Measurements from ENCODE around the gene C3orf20. TPM values are rescaled to one million over a fixed set of nuclear protein-coding genes. Genes with fewer than 3 reads are reported as not detected.
A peak's percentile ranks its signal among the peaks of the same experiment; 100 is the strongest.

C3orf20 gene
- total RNA-seq, 4 donors from 2014 or later, result not detected

DNA sequence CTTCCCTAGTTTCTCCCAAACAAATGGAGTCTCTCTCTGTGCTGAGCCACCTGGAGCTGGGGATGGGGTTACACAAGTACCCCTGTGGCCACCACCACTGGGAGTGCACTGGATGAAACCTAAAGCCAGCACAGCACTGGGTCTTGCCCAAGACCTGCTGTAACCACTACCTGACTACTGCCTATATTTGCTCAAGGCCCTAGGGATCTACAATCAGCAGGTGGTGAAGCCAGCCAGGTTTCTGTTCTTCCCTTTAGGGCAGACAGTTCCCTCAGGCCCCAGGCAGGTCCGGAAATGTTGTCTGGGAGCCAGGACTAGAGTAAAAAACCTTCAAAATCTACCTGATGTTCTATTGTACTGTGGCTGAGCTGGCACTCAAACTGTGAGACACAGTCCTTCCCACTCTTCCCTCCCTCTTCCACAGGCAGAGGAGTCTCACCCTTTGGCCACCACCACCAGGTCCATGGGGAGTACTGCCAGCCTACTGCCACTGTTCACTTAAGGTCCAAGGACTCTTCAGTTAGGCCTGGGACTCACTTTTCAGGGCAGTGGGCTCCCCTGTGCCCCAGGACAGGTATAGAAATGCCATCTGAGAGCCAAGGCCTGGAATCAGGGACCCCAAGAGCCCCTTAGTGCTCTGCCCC, 23.8 kb downstream of the C3orf20 start:
- DNase-seq (ENCODE audit: low spot score in 2 of 2), result peak in 1 of 2 donors; percentile 34
- 73 to 82% methylated on average over 1 of the region's 1 CpG for WGBS, 2 donors
- no peak for TF ChIP-seq POLR2A (IDR thresholded peaks at IDR 0.05)
- TF ChIP-seq, protein P1, sequence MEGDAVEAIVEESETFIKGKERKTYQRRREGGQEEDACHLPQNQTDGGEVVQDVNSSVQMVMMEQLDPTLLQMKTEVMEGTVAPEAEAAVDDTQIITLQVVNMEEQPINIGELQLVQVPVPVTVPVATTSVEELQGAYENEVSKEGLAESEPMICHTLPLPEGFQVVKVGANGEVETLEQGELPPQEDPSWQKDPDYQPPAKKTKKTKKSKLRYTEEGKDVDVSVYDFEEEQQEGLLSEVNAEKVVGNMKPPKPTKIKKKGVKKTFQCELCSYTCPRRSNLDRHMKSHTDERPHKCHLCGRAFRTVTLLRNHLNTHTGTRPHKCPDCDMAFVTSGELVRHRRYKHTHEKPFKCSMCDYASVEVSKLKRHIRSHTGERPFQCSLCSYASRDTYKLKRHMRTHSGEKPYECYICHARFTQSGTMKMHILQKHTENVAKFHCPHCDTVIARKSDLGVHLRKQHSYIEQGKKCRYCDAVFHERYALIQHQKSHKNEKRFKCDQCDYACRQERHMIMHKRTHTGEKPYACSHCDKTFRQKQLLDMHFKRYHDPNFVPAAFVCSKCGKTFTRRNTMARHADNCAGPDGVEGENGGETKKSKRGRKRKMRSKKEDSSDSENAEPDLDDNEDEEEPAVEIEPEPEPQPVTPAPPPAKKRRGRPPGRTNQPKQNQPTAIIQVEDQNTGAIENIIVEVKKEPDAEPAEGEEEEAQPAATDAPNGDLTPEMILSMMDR (IDR thresholded peaks at IDR 0.05), result no peak
- H3K4me3 ChIP-seq (ENCODE audit: low read depth, poor library complexity, severe bottlenecking), result no peak overlapping the region
- intact Hi-C loops (cut with DNase I; ENCODE audit: low total_unique reads), result no loop called here

DNA sequence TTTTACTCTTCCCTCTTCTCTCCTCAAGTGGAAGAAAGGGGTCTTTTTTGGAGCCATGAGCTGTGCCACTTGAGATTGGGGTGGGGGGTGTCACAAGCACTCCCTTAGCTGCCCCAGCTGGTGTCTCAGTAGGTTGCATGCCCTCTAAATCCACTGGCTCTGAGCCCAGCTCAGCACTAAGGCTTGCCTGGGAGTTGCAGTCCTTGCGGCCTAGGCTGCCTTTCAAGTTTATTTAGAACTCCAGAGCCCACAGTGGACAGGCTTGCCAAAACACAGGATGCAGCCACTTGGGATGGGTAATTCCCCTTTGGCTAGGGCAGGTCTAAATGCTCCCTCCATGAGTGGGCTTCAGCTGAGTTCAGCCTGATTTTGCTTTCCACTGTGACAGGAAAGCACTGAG, 24.7 kb downstream of the C3orf20 start:
- DNase-seq (ENCODE audit: low spot score in 2 of 2), result peak in 1 of 2 donors; percentile 46
- no peak overlapping the region for H3K4me3 ChIP-seq (ENCODE audit: low read depth, poor library complexity, severe bottlenecking)
- intact Hi-C loops (cut with DNase I; ENCODE audit: low total_unique reads), result no loop called here
- TF ChIP-seq, protein P1 (IDR thresholded peaks at IDR 0.05), result no peak
- WGBS, 2 donors, result 53 to 83% methylated on average over 1 of the region's 1 CpG

DNA sequence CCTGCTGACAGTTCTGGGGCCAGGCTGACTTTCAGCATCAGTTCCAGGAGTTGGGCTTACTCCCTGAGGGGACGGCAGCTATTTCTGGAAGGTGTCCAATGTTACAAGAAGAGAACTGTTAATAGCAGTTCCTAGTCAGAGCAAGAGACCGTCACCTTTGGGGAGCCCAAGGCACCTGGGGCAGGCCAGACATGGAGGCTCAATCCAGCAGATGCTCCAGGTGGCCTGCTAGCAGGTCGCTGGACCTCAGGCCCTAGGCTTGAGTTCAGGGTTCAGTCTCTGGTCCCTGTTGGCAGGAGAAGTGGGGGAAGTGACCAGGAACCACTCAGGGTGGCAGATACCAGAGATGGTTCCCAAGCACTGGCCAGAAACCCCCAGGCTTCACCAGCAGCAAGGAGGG, 25.9 kb downstream of the C3orf20 start:
- WGBS, 2 donors, result 70 to 73% methylated on average over 3 of the region's 3 CpGs
- DNase-seq (ENCODE audit: low spot score in 2 of 2), result no peak
- TF ChIP-seq, protein P1 (IDR thresholded peaks at IDR 0.05), result no peak
- no peak for TF ChIP-seq POLR2A (IDR thresholded peaks at IDR 0.05)
- intact Hi-C loops (cut with DNase I; ENCODE audit: low total_unique reads), result no loop called here
- H3K4me3 ChIP-seq (ENCODE audit: low read depth, poor library complexity, severe bottlenecking), result no peak overlapping the region

DNA sequence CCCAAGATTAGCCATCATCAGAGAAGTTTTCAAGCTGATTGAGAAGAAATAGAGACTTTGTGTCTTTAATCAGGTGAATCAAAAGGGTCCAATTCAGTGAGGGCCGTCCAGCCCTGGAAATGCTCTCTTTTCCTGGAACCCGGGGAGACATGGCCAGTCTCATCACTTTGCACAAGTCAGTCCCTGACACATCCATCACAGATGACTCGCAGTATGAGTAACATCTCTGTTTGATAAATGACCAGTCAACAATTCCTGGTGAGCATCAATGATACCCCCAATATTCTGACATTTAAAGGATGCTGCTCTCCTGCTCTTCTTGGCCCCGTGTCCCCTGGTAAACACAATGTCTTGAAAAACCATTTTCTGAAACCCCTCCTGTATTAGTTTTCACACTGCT, 26.7 kb downstream of the C3orf20 start:
- 88 to 95% methylated on average over 4 of the region's 4 CpGs for WGBS, 2 donors
- H3K4me3 ChIP-seq (ENCODE audit: low read depth, poor library complexity, severe bottlenecking), result no peak overlapping the region
- TF ChIP-seq POLR2A (IDR thresholded peaks at IDR 0.05), result no peak
- TF ChIP-seq, protein P1 (IDR thresholded peaks at IDR 0.05), result no peak
- intact Hi-C loops (cut with DNase I; ENCODE audit: low total_unique reads), result no loop called here
- DNase-seq (ENCODE audit: low spot score in 2 of 2), result no peak

DNA sequence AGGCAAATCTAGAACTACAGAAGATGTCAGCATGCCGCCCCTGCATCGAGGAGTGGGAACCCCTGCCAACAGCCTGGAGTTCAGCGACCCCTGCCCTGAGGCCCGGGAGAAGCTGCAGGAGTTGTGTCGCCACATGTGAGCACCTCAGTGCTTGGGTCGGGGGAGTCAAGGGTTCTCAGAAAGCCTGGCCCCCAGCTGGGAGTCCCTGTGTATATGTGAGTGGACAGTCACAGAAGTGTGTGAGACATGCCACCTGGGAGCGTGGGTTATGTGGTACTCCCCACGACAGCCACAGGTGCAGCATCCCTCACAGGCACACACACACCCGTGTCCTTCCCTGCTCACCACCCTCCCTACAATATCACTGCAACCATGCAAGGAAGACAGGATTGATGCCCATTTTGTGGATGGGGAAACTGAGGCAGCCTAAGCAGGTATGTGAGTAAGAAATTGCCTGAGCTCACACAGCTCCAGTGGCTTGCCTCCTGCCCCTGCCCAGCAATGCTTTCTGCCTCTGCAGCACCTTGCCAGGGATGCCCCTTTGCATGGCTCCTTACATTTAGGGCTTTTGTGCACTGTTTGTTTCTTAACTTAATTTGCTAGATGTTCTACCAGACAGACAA, 28.3 kb downstream of the C3orf20 start:
- no peak overlapping the region for H3K4me3 ChIP-seq (ENCODE audit: low read depth, poor library complexity, severe bottlenecking)
- intact Hi-C loops (cut with DNase I; ENCODE audit: low total_unique reads), result no loop called here
- DNase-seq (ENCODE audit: low spot score in 2 of 2), result no peak
- no peak for TF ChIP-seq POLR2A (IDR thresholded peaks at IDR 0.05)
- TF ChIP-seq, protein P1 (IDR thresholded peaks at IDR 0.05), result no peak
- WGBS, 2 donors, result 93 to 94% methylated on average over 5 to 9 of the region's 9 CpGs
